Hepatocyte (in vitro differentiated cells): ENCODE data around the gene RAI1. TPM values are rescaled to one million over a fixed set of nuclear protein-coding genes. Genes with fewer than 3 reads are reported as not detected.

Source experiments
- DNase-seq: peaks from one replicate; pipeline ENCODE4 v3.0.0-alpha.2; 2016; ENCODE audit warnings: low spot score
- H2AFZ ChIP-seq: fragments of 200-600 bp; sonication (generic); 2 replicates; pipeline ENCODE4 v1.6.0; 2016; ENCODE audit warnings: antibody characterized with exemption, mild to moderate bottlenecking
- H3K27ac ChIP-seq: fragments of 200-600 bp; sonication (generic); 2 replicates; pipeline ENCODE4 v1.5.1; 2016; ENCODE audit warnings: mild to moderate bottlenecking
- H3K27me3 ChIP-seq: fragments of 200-600 bp; sonication (generic); 2 replicates; pipeline ENCODE4 v1.6.1; 2016
- H3K36me3 ChIP-seq: fragments of 200-600 bp; sonication (generic); replicated peaks from 2 replicates; pipeline ENCODE4 v1.5.1; 2016; ENCODE audit warnings: low read depth; ENCODE audit not compliant: insufficient read depth
- H3K4me1 ChIP-seq: fragments of 200-600 bp; sonication (generic); 2 replicates; pipeline ENCODE4 v1.5.1; 2016; ENCODE audit warnings: mild to moderate bottlenecking, moderate library complexity; ENCODE audit not compliant: insufficient read depth
- H3K4me2 ChIP-seq: fragments of 200-600 bp; sonication (generic); 2 replicates; pipeline ENCODE4 v1.6.0; 2016
- H3K4me3 ChIP-seq: fragments of 200-600 bp; sonication (generic); 2 replicates; pipeline ENCODE4 v1.5.1; 2016; ENCODE audit warnings: mild to moderate bottlenecking
- H3K79me2 ChIP-seq: fragments of 200-600 bp; sonication (generic); 2 replicates; pipeline ENCODE4 v1.6.0; 2017; ENCODE audit warnings: mild to moderate bottlenecking
- H3K9me2 ChIP-seq: fragments of 200-600 bp; sonication (generic); replicated peaks from 2 replicates; pipeline ENCODE4 v1.6.0; 2017; ENCODE audit warnings: mild to moderate bottlenecking; ENCODE audit not compliant: insufficient read depth
- H3K9me3 ChIP-seq: fragments of 200-600 bp; sonication (generic); 2 replicates; pipeline ENCODE4 v1.5.1; 2016; ENCODE audit warnings: low read depth, mild to moderate bottlenecking
- H4K20me1 ChIP-seq: fragments of 200-600 bp; sonication (generic); 2 replicates; pipeline ENCODE4 v1.6.0; 2016; ENCODE audit warnings: mild to moderate bottlenecking; ENCODE audit not compliant: insufficient read depth, poor library complexity, severe bottlenecking
- EZH2 ChIP-seq: fragments of 200-600 bp; sonication (generic); IDR thresholded peaks from 2 replicates; pipeline ENCODE4 v1.6.1; 2016; ENCODE audit warnings: antibody characterized with exemption, mild to moderate bottlenecking, borderline replicate concordance
- EZH2phosphoT487 ChIP-seq: fragments of 200-600 bp; sonication (generic); IDR thresholded peaks from one replicate; pipeline ENCODE4 v1.6.1; 2018; ENCODE audit warnings: antibody characterized with exemption, mild to moderate bottlenecking, low read depth, moderate library complexity; ENCODE audit not compliant: unreplicated experiment, severe bottlenecking
- WGBS: methylation state at CpG from one replicate; pipeline ENCODE4 v1.1.6; 2016; ENCODE audit warnings: low lambda C conversion rate; ENCODE audit errors: missing lambda C conversion rate; 5-methylcytosine and 5-hydroxymethylcytosine counted together
- polyA plus RNA-seq: library from polyadenylated mRNA; unstranded; fragments of >200 nt; fragmentation: Nextera tagmentation; extraction: Ambion mirVana; gene quantifications from 2 replicates; pipeline ENCODE4 v1.2.1, GENCODE V29; 2016
- total RNA-seq: library from RNA; depleted of rRNA; stranded (reverse); fragments of >200 nt; gene quantifications from 2 replicates; pipeline ENCODE4 v1.2.3, GENCODE V29; 2014
- TF ChIP-seq, protein P1 (sequence below): fragments of 200-600 bp; sonication (generic); IDR thresholded peaks from 2 replicates; pipeline ENCODE4 v1.5.1; 2016; ENCODE audit warnings: antibody characterized with exemption, mild to moderate bottlenecking; ENCODE audit not compliant: poor library complexity

Gene RAI1
- total and polyA plus RNA-seq, 2 experiments from 2014 or later, result 20.2 to 23.8 TPM

DNA sequence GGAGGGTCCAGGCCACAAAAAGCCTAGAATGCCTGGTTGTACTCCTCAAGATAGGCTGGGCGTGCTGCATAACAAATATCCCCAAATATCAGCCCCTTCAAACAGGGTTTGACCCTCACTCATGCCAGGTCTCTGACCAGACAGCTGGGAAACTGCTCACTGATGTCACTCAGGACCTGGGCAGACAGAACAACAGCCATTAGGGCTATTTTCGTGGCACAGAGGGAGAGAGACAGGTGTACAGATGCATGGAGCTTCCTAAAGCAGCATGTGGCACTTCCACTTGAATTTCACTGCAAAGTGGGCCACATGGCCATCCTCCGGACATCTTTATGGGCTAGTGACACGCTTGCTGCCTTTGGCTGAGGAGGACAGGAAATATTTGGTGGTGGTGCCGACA, 82.5 kb downstream of the RAI1 start:
- peaks cover 47% of the 10 kb centered on the region for H4K20me1 ChIP-seq

DNA sequence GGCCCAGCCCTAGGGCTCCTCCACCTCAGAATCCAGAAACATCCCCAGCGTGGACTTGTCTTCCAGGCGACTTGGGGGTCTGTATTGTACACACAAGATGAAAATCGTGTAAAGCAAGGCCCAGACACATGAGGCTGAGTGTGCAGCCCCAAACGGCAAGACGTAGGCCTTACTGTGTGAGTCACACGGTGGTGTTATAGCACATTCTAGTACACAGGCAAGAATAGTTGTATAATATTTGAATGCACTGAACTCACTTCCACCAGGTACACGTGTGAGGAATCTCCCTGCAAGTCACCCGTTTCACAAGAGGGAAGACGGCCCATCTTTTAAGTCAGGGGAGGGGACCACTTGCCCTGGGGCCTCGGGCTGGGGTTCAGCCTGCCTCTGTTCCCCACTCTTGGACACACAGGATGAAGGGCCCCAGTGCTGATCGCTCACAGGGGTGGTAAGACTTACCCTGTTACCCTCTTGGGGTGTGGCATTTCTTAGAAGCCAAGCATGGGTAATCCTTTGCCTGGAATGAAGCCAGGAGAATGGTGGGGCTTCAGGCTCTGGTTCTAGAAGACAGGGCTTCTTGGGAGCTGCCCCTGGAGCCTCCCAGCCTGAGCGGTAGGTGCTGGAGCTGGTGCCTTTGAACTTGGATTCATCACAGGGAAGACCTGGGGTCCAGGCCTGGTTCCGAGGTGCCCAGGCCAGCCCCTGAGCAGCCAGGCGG, 84.3 kb downstream of the RAI1 start:
- peaks cover 49% of the 10 kb centered on the region for H3K4me1 ChIP-seq
- H4K20me1 ChIP-seq, result peaks cover 58% of the 10 kb centered on the region
- TF ChIP-seq, protein P1, sequence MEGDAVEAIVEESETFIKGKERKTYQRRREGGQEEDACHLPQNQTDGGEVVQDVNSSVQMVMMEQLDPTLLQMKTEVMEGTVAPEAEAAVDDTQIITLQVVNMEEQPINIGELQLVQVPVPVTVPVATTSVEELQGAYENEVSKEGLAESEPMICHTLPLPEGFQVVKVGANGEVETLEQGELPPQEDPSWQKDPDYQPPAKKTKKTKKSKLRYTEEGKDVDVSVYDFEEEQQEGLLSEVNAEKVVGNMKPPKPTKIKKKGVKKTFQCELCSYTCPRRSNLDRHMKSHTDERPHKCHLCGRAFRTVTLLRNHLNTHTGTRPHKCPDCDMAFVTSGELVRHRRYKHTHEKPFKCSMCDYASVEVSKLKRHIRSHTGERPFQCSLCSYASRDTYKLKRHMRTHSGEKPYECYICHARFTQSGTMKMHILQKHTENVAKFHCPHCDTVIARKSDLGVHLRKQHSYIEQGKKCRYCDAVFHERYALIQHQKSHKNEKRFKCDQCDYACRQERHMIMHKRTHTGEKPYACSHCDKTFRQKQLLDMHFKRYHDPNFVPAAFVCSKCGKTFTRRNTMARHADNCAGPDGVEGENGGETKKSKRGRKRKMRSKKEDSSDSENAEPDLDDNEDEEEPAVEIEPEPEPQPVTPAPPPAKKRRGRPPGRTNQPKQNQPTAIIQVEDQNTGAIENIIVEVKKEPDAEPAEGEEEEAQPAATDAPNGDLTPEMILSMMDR, result no peak
- no peak for TF ChIP-seq EZH2
- no peak for TF ChIP-seq EZH2phosphoT487
- 87% methylated on average over 14 of the region's 14 CpGs for WGBS
- H3K9me2 ChIP-seq, result no peaks in the 10 kb centered on the region
- H3K27me3 ChIP-seq, result no peaks in the 10 kb centered on the region
- no peak overlapping the region for H3K4me3 ChIP-seq
- H3K27ac ChIP-seq, result peak overlapping the region; percentile 43
- H3K9me3 ChIP-seq, result no peaks in the 10 kb centered on the region
- peaks cover 96% of the 10 kb centered on the region for H3K79me2 ChIP-seq
- DNase-seq, result no peak
- peak overlapping the region; percentile 23 for H3K4me2 ChIP-seq
- H3K36me3 ChIP-seq, result no peaks in the 10 kb centered on the region
- no peak overlapping the region for H2AFZ ChIP-seq

More for the DNA sequence above, 82.5 kb downstream of the RAI1 start:
- H2AFZ ChIP-seq, result no peak overlapping the region
- H3K4me1 ChIP-seq, result peaks cover 33% of the 10 kb centered on the region
- H3K27ac ChIP-seq, result no peak overlapping the region
- H3K9me2 ChIP-seq, result no peaks in the 10 kb centered on the region
- no peak overlapping the region for H3K4me2 ChIP-seq
- TF ChIP-seq EZH2, result no peak
- no peak for TF ChIP-seq EZH2phosphoT487
- TF ChIP-seq, protein P1, result no peak
- no peaks in the 10 kb centered on the region for H3K27me3 ChIP-seq
- H3K4me3 ChIP-seq, result no peak overlapping the region
- peaks cover 96% of the 10 kb centered on the region for H3K79me2 ChIP-seq
- no peak for DNase-seq
- H3K36me3 ChIP-seq, result no peaks in the 10 kb centered on the region
- 96% methylated on average over 5 of the region's 5 CpGs for WGBS
- H3K9me3 ChIP-seq, result no peaks in the 10 kb centered on the region

DNA sequence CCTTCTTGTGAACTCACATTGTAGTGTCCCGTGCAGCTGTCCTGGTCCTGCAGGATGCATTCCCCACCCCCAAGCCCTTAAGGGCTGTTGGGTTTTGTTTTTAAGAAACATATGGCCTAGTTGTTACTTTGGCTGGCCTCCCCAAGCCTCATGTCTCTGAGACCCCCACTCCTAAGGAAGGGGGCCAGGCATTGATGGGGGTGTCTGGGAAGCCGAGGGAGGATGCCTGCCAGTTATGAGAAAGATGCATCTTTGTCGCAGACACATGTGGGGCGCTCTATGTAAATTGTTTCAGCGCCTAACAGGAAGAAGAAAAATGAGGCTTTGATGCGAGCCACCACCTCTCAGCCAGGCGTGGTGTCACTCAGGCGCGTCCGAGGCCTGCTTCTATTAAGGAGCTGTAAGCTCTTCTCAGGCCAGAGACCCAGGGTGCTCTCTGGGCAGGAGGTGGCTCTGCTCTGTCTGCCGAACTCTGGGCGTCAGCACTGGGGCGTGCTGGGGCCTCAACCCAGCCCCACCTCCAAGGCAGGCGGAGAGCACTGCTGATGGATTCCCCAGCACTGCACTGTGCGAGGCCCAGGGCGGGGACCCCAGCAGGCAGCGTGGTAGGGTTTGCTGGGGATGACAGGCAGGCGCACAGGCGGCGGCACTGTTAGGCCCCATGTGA, 85.0 kb downstream of the RAI1 start:
- no peaks in the 10 kb centered on the region for H3K9me3 ChIP-seq
- no peaks in the 10 kb centered on the region for H3K27me3 ChIP-seq
- WGBS, result 83% methylated on average over 20 of the region's 20 CpGs
- no peak for DNase-seq
- H3K4me2 ChIP-seq, result peak overlapping the region; percentile 23
- peak overlapping the region; percentile 40 for H3K27ac ChIP-seq
- H4K20me1 ChIP-seq, result peaks cover 61% of the 10 kb centered on the region
- no peak overlapping the region for H3K4me3 ChIP-seq
- peaks cover 56% of the 10 kb centered on the region for H3K4me1 ChIP-seq
- no peaks in the 10 kb centered on the region for H3K9me2 ChIP-seq
- no peaks in the 10 kb centered on the region for H3K36me3 ChIP-seq
- TF ChIP-seq, protein P1, result no peak
- TF ChIP-seq EZH2phosphoT487 (no peak), EZH2 (no peak)
- H3K79me2 ChIP-seq, result peaks cover 96% of the 10 kb centered on the region
- H2AFZ ChIP-seq, result no peak overlapping the region
